IPS-15b (cell line): Measurements from ENCODE around the gene SLC16A14.

Source experiments
- H3K27me3 ChIP-seq: one replicate; pipeline ENCODE4 v1.6.1; 2013; ENCODE audit warnings: low read length; ENCODE audit not compliant: control insufficient read depth, insufficient read depth
- H3K36me3 ChIP-seq: one replicate; pipeline ENCODE4 v1.6.1; 2013; ENCODE audit warnings: low read length; ENCODE audit not compliant: control insufficient read depth, insufficient read depth
- H3K4me1 ChIP-seq: one replicate; pipeline ENCODE4 v1.6.1; 2013; ENCODE audit warnings: mild to moderate bottlenecking, low read length; ENCODE audit not compliant: control insufficient read depth, insufficient read depth
- H3K4me3 ChIP-seq: one replicate; pipeline ENCODE4 v1.5.1; 2013; ENCODE audit warnings: low read depth, low read length
- H3K9ac ChIP-seq: one replicate; pipeline ENCODE4 v1.6.1; 2013; ENCODE audit warnings: low read depth, mild to moderate bottlenecking, low read length
- H3K9me3 ChIP-seq: one replicate; pipeline ENCODE4 v1.6.1; 2013; ENCODE audit warnings: mild to moderate bottlenecking, low read length; ENCODE audit not compliant: control insufficient read depth, insufficient read depth

SLC16A14 gene

DNA sequence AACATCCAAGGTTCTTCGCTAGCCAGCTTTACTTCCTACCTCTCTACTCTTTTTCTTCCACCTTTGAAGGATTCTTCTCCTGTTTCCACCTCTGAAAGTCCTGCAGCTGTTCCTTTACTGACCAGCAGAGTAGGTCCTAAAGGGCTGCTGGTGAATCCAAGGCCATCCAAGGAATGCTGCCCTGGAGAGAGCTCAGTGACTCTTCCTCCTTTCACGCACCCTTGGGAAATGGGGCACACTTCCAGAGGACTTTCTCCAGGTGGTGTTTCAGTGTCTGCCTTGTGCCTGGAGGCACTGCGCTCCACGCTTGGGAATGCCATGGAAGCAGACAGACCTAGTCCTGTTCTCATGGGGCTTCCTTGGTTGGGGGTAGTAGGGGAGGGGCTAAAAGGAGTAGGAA, 45.4 kb downstream of the SLC16A14 start:
- no peaks in the 10 kb centered on the region for H3K9me3 ChIP-seq
- no peak overlapping the region for H3K9ac ChIP-seq
- H3K36me3 ChIP-seq: no peaks in the 10 kb centered on the region
- no peak overlapping the region for H3K4me3 ChIP-seq
- no peaks in the 10 kb centered on the region for H3K27me3 ChIP-seq
- H3K4me1 ChIP-seq: no peaks in the 10 kb centered on the region

DNA sequence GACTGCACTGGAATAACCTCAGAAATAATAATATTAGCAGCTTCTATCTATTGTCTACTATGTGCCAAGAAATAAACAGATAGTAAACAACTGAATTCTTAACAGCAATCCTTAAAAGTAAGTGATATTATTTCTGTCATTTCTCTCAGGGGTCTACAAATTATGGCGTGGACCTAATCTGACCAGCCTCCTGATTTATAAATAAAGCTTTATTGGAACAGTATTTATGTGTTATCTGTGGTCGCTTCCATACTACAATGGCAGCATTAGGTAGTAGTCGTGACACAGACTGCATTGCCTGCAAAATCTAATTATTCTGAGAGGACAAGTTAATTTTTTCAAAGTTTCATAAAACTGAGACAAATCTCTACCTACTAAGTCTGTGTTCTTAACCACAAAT, 49.0 kb downstream of the SLC16A14 start:
- Histone ChIP-seq H3K36me3 (no peaks in the 10 kb centered on the region), H3K9me3 (no peaks in the 10 kb centered on the region), H3K27me3 (no peaks in the 10 kb centered on the region), H3K4me1 (no peaks in the 10 kb centered on the region), H3K9ac (no peak overlapping the region), H3K4me3 (no peak overlapping the region)

DNA sequence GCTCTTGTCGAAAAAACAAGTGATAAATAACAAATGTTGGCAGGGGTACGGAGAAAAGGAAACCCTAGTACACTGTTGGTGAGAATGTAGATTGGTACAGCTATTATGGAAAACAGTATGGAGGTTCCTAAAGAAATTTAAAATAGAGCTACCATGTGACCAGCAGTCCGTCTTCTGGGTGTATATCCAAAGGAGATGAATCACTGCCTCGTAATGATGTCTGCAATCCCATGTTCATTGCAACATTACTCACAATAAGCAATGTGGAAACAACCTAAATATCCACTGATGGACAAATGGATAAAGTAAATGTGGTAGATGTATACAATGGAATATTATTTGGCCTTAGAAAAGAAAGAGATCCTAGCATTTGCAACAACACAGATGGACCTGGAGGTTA, 50.6 kb downstream of the SLC16A14 start:
- Histone ChIP-seq H3K9ac (no peak overlapping the region), H3K9me3 (no peaks in the 10 kb centered on the region), H3K27me3 (no peaks in the 10 kb centered on the region), H3K36me3 (no peaks in the 10 kb centered on the region), H3K4me1 (no peaks in the 10 kb centered on the region), H3K4me3 (no peak overlapping the region)

DNA sequence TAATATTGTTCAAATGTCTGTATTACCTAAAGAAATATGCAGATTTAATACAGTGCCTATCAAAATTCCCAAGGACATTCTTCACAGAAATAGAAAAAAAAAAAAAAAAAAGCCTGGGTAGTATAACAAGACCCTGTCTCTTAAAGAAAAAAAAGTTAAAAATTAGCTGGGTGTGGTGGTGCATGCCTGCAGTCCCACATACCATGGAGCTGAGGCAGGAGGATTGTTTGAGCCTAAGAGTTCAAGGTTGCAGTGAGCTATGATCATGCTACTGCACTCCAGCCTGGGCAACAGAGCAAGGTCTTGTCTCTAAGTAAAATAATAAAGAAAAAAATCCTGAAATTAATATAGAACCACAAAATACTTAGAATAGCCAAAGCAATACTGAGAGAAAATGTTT, 51.9 kb downstream of the SLC16A14 start:
- no peaks in the 10 kb centered on the region for H3K9me3 ChIP-seq
- no peak overlapping the region for H3K9ac ChIP-seq
- no peaks in the 10 kb centered on the region for H3K4me1 ChIP-seq
- H3K4me3 ChIP-seq: no peak overlapping the region
- H3K27me3 ChIP-seq: no peaks in the 10 kb centered on the region
- H3K36me3 ChIP-seq: no peaks in the 10 kb centered on the region

DNA sequence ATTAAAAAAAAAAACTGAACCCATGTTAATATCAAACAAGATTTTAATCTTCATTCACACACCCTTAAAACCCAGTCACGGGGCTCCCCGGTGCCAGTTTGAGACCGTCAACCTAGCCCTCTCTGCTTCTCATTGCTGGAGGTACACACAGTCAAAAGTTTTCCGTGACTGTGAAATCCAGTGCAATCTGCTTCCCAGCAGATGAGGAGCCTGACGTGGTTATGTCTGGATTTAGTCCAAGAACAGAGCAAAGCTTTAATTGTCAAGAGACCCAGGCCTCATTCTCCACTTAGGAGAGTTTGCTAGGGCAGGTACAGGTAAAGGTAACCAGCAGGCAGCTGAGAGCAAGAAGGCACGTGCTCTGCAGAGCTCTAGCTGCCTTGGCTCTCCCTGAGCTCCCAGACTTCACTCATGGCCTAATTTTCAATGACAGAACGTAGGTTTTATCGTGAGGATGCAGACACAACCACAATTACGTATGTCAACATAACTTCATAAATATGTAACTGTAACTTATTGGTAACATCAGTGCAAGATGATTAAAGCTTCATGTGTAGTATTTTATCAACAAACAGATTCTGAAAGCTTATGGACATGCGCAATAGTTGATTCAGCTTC, 56.3 kb downstream of the SLC16A14 start:
- no peaks in the 10 kb centered on the region for H3K4me1 ChIP-seq
- H3K36me3 ChIP-seq: no peaks in the 10 kb centered on the region
- no peak overlapping the region for H3K9ac ChIP-seq
- H3K4me3 ChIP-seq: no peak overlapping the region
- H3K9me3 ChIP-seq: no peaks in the 10 kb centered on the region
- H3K27me3 ChIP-seq: no peaks in the 10 kb centered on the region

DNA sequence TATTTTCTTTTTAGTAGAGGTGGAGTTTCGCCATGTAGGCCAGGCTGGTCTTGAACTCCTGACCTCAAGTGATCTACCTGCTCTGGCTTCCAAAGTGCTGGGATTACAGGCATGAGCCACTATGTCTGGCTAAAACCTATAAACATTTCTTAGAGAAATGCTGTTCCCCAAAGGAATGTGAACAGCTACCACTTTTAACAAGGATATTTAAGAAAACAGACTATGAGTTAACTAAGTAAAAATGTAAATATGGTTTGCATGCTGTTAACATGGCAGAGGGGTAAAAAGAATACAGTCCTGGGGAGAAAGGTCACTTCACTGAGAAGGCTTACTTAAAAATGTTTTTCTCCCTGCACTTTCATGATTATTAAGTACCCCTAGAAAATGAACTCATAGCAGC, 57.1 kb downstream of the SLC16A14 start:
- Histone ChIP-seq H3K4me3 (no peak overlapping the region), H3K27me3 (no peaks in the 10 kb centered on the region), H3K36me3 (no peaks in the 10 kb centered on the region), H3K9me3 (no peaks in the 10 kb centered on the region), H3K4me1 (no peaks in the 10 kb centered on the region), H3K9ac (no peak overlapping the region)

DNA sequence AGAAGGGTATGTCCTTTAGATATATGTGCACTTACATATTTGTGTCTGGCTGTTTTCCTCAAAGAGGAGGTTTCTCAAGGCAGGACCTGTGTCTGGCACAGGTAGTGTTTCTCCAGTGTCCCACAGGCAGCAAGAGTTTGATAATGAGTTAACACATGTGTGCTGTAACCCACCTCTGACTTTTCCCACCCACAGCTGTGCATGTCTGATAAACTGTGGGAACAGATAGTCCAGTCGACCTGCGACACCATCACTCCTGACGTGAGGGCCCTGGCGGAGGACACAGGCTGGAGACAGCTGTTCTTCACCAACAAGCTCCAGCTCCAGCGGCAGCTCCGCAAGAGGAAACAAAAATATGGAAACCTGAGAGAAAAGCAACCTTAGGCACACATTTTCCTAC, 58.2 kb downstream of the SLC16A14 start:
- Histone ChIP-seq H3K4me3 (no peak overlapping the region), H3K9ac (no peak overlapping the region), H3K27me3 (no peaks in the 10 kb centered on the region), H3K9me3 (no peaks in the 10 kb centered on the region), H3K36me3 (no peaks in the 10 kb centered on the region), H3K4me1 (no peaks in the 10 kb centered on the region)

DNA sequence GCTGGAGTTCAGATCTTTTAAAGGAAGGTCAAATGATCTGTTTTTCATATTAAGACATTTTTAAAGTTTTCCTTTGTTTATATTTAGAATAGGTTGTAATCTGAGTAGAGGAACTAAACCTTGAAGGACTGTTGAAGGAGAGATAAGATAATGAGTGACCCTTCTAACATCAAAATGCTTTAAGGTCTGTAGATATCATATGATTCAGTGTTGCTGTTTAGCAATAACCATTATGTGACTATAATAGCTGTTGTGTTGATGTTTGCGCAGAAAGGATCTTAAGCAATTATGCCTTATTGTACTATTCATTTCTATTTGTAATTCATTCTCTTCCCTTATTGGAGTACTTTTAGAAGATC, 60.0 kb downstream of the SLC16A14 start:
- Histone ChIP-seq H3K9me3 (no peaks in the 10 kb centered on the region), H3K27me3 (no peaks in the 10 kb centered on the region), H3K4me1 (no peaks in the 10 kb centered on the region), H3K4me3 (no peak overlapping the region), H3K36me3 (no peaks in the 10 kb centered on the region), H3K9ac (no peak overlapping the region)

DNA sequence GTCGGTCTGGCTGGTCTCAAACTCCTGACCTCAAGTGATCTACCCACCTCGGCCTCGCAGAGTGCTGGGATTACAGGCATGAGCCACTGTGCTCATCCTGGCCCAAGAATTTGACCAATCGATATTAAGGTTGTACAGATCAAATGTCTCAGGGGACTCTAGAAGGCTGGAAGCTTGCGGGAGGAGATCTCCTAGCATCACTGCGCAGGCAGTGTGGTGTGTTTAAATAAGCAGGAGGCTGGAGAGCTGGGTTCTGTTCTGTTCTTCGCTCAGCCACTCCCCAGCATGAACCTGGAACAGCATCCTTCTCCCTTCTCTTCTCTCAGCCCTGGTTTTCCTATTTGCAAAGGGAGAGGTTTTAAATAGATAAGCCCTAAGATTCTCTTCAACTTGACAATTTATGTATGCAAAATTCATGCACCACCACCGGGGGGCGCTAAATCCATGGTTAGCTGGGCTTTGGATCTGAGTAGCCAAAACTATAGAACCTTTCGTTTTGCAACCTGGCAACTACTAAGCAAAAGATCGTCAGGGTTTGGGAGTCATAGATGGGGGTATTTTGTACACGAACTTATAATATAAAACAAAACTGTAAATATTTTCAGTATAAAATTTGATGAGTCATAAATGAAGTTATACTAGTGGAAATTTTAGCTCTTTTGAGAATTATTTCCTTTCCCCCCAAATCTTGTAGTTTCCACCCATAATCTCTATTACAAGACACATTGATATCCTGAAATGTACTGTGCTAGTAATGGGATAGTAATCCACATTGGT, 60.6 kb downstream of the SLC16A14 start:
- no peaks in the 10 kb centered on the region for H3K4me1 ChIP-seq

DNA sequence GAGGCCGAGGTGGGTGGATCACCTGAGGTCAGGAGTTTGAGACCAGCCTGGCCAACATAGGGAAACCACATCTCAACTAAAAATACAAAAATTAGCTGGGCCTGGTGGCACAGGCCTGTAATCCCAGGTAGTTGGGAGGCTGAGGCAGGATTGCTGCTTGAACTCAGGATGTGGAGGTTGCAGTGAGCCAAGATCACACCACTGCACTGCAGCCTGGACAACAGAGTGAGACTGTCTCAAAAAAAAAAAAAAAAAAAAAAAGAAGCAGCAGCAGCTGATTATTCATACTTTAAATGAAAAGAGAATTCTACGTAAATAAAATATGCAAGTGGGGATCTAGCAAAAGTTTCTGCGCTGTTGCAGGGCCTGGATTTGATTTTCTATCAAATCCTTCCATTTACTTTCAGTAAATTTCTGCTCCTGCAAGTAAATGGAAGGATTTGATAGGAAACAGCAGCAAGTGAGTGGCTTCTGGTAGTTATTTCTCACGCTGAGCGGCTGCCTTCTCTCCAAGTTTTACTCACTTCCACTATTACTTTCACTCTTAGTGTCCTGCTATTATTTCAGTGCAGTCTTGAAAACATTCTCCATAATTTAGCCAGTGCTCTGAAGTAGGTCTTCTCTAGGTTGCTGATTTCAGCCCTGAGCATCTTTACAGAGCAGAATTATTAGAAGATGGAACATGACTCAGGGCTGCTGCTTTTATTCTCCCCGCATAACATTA, 68.4 kb downstream of the SLC16A14 start:
- no peaks in the 10 kb centered on the region for H3K4me1 ChIP-seq
- H3K9me3 ChIP-seq: no peaks in the 10 kb centered on the region
- no peak overlapping the region for H3K9ac ChIP-seq
- no peaks in the 10 kb centered on the region for H3K27me3 ChIP-seq
- no peaks in the 10 kb centered on the region for H3K36me3 ChIP-seq
- no peak overlapping the region for H3K4me3 ChIP-seq

More for the DNA sequence above, 60.6 kb downstream of the SLC16A14 start:
- H3K27me3 ChIP-seq: no peaks in the 10 kb centered on the region
- H3K4me3 ChIP-seq: no peak overlapping the region
- no peaks in the 10 kb centered on the region for H3K36me3 ChIP-seq
- no peaks in the 10 kb centered on the region for H3K9me3 ChIP-seq
- H3K9ac ChIP-seq: no peak overlapping the region

DNA sequence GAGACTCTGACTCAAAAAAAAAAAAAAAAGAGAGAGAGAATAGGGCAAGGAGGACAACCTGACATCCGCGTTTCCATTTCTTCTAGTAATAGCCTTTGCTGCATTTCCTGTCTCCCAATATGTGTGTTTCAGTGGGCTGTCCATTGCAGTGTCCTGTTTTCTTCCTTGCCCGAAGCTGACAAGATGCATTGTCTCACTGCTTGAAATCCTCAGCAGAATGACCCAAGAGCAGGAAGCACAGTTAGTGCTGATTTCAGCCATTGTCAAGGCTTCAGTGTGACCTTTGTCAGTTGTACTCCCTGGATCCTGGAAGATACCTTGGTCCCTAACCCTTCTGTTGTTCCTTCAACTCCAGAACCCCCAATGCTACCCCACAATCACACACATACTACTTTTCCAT, 71.2 kb downstream of the SLC16A14 start:
- Histone ChIP-seq H3K4me1 (no peaks in the 10 kb centered on the region), H3K36me3 (no peaks in the 10 kb centered on the region), H3K27me3 (no peaks in the 10 kb centered on the region), H3K9ac (no peak overlapping the region), H3K9me3 (no peaks in the 10 kb centered on the region), H3K4me3 (no peak overlapping the region)

DNA sequence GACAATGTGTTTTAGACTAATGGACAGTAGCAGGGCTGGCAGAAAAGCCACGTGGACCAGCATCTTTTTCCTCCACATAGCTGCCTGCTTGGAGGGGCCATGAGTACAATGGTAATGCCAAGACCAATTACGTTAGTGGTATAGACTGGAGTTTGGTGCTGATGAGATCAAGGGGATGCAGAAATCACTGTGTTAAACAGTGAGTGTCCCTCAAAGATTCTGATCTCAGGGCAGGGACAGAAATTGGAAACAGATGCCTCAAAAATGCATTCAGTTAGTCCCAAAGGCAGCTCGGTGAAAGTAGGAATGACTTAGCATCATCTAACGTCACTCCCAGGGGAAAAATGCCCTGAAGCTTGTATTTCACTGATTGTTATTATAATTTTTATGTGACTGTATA, 72.4 kb downstream of the SLC16A14 start:
- H3K9me3 ChIP-seq: no peaks in the 10 kb centered on the region
- no peaks in the 10 kb centered on the region for H3K36me3 ChIP-seq
- H3K9ac ChIP-seq: no peak overlapping the region
- H3K27me3 ChIP-seq: no peaks in the 10 kb centered on the region
- H3K4me1 ChIP-seq: no peaks in the 10 kb centered on the region
- H3K4me3 ChIP-seq: no peak overlapping the region
